Spleen (tissue), 11 donors: ENCODE data around the gene FAT1. TPM values are rescaled to one million over a fixed set of nuclear protein-coding genes. Genes with fewer than 3 reads are reported as not detected.

Experiments used
- DNase-seq: peaks from one replicate; pipeline ENCODE4 v3.0.0-alpha.2; 2020
- H3K27ac ChIP-seq, 8 donors: fragments of 200-600 bp; sonication (generic) in 7 of 8; 1 replicate in 4 of 8; 2 replicates in 4 of 8; pipeline versions ENCODE4 v1.5.0 to v1.8.0; 2016 to 2021; ENCODE audit warnings: inconsistent platforms in 4 of 8, mild to moderate bottlenecking in 4 of 8, moderate library complexity in 1 of 8
- H3K27me3 ChIP-seq, 7 donors: fragments of 200-600 bp; sonication (generic) in 6 of 7; replicated peaks in 1 of 7; 1 replicate in 4 of 7; 2 replicates in 3 of 7; pipeline versions ENCODE4 v1.5.0 to v1.8.0; 2016 to 2021; ENCODE audit warnings: inconsistent platforms in 3 of 7, mild to moderate bottlenecking in 1 of 7
- H3K36me3 ChIP-seq, 6 donors: fragments of 200-600 bp; sonication (generic) in 5 of 6; 1 replicate in 4 of 6; 2 replicates in 2 of 6; pipeline versions ENCODE4 v1.5.0 to v1.8.0; 2016 to 2021; ENCODE audit warnings: inconsistent platforms in 2 of 6
- H3K4me1 ChIP-seq, 6 donors: fragments of 200-600 bp; sonication (generic) in 5 of 6; 1 replicate in 3 of 6; 2 replicates in 3 of 6; pipeline versions ENCODE4 v1.5.0 to v1.8.0; 2016 to 2021; ENCODE audit warnings: inconsistent platforms in 3 of 6
- H3K4me3 ChIP-seq, 8 donors: fragments of 200-600 bp; sonication (generic) in 7 of 8; 1 replicate in 4 of 8; 2 replicates in 4 of 8; pipeline versions ENCODE4 v1.5.0 to v1.8.0; 2016 to 2021; ENCODE audit warnings: inconsistent platforms in 4 of 8, mild to moderate bottlenecking in 4 of 8, moderate library complexity in 2 of 8
- H3K9me3 ChIP-seq, 8 donors: fragments of 200-600 bp; sonication (generic) in 7 of 8; 1 replicate in 4 of 8; 2 replicates in 4 of 8; pipeline versions ENCODE4 v1.5.0 to v1.8.0; 2016 to 2021; ENCODE audit warnings: inconsistent platforms in 4 of 8
- POLR2A ChIP-seq, 3 donors: fragments of 450-650 bp; IDR thresholded peaks; one replicate each; pipeline ENCODE4 v1.5.1; 2017; ENCODE audit warnings: antibody characterized with exemption in 3 of 3, mild to moderate bottlenecking in 1 of 3
- POLR2AphosphoS5 ChIP-seq, 3 donors: sonication (generic); formaldehyde crosslinking; IDR thresholded peaks; one replicate each; pipeline ENCODE4 v1.5.1; 2017; ENCODE audit warnings: antibody characterized with exemption in 3 of 3
- WGBS, 5 donors: extraction: QIAGEN DNeasy Blood & Tissue Kit in 3 of 5; methylation state at CpG; one replicate each; pipeline versions ENCODE4 v1.1.5 to v1.1.7; 2013 to 2018; 5-methylcytosine and 5-hydroxymethylcytosine counted together
- intact Hi-C: fragments of 100-400 bp; cut with DNase I; formaldehyde crosslinking; loops from one replicate; pipeline ENCODE4 v1.15.0; 2023; ENCODE audit warnings: low total_unique reads
- polyA plus RNA-seq, 3 donors: library from polyadenylated mRNA; stranded (reverse); fragments of 200-250 nt; gene quantifications; one replicate each; pipeline ENCODE4 v1.2.1, GENCODE V29; 2013
- total RNA-seq, 7 donors: library from RNA; depleted of rRNA in 3 of 7; stranded (reverse); fragments of >200 nt in 3 of 7; fragmentation: NEBNext Ultra II Directional in 4 of 7; extraction: Animal tissue kit (Norgen Biotek cat#: 25700) in 4 of 7; gene quantifications; one replicate each; pipeline versions ENCODE4 v1.1.0 to v1.2.1, GENCODE V29; 2016 to 2021
- TF ChIP-seq, protein P1 (sequence below), 11 experiments: fragments of 200-600 bp in 7 of 11; fragments of 450-650 bp in 4 of 11; sonication (generic) in 4 of 11; IDR thresholded peaks in 8 of 11; conservative IDR thresholded peaks in 3 of 11; 1 replicate in 7 of 11; 2 replicates in 4 of 11; pipeline versions ENCODE4 v1.4.0 to v1.8.0; 2016 to 2021; ENCODE audit warnings: antibody characterized with exemption in 11 of 11, inconsistent platforms in 4 of 11, mild to moderate bottlenecking in 1 of 11
- donor health status: healthy with polysubstance abuse.
- donor health status: DM: no; HTN: no; CAD: no; lungs with moderate emphysema.
- donor health status: DM: no; HTN: no; CAD: no.
- donor health status: Bipolar disorder and iron deficiency.
- donor health status: healthy.
- donor health status: DM: no; HTN: no; CAD: no.
- donor health status: DM: yes; HTN: yes; CAD: no.

Gene FAT1
- total and polyA plus RNA-seq, 10 donors = 0.87 to 20.0 (median 4.6) TPM

- 1 to 4% (median 3%) methylated on average over 7 to 16 of the region's 16 CpGs for WGBS, 5 donors
Observed at GRCh38 chr4:186722796-186723291, 812 bp downstream of the FAT1 start.

DNA sequence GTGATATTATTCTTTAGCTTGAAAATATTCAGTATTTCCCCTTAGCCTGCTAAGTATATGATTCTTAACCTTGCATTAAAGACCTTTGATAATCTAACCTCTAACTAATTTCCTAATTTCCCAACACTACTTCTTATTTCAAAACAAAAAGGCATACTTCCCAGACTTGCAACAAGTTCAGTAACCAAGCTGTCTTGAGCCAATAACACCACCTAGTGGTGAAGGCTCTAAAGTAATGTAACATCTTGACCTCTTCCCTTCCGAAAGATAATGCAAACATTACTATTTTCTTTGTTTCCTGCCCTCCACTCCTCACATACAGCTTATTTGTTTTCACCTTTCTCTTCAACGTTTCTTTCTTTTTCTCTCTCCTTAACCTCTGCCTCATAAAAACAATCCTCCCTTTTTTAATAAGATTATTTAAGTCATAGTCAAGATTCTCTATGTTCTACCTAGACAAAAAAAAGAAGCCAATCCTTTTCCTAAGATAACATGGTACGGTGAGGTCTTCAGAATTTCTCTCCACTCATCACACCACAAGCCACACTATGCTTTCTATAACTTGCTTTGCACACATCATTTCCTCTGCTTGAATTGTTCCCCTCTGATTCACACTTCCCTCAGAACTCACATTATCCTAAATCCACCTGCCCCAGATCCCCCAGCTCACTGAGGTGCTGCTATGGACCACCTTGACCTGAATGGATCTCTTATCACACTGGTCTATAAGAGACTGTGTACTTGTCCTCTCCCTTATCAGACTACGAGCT lies 3.5 kb downstream of the FAT1 start:
- peaks cover 2 to 58% (median 41%) of the 10 kb centered on the region in 7 donors for H3K27me3 ChIP-seq
- no peak overlapping the region for H3K27ac ChIP-seq
- H3K4me3 ChIP-seq = no peak overlapping the region
- WGBS, 5 donors = 67 to 82% (median 76%) methylated on average over 4 of the region's 4 CpGs
- H3K4me1 ChIP-seq = peaks cover 0 to 27% (median 18%) of the 10 kb centered on the region in 6 donors
- H3K36me3 ChIP-seq = no peaks in the 10 kb centered on the region
- peaks cover 0 to 61% (median 29%) of the 10 kb centered on the region in 8 donors for H3K9me3 ChIP-seq
- no peak for DNase-seq
- TF ChIP-seq POLR2AphosphoS5 (IDR thresholded peaks at IDR 0.05) (no peak), POLR2A (IDR thresholded peaks at IDR 0.05) (no peak)
- TF ChIP-seq, protein P1, sequence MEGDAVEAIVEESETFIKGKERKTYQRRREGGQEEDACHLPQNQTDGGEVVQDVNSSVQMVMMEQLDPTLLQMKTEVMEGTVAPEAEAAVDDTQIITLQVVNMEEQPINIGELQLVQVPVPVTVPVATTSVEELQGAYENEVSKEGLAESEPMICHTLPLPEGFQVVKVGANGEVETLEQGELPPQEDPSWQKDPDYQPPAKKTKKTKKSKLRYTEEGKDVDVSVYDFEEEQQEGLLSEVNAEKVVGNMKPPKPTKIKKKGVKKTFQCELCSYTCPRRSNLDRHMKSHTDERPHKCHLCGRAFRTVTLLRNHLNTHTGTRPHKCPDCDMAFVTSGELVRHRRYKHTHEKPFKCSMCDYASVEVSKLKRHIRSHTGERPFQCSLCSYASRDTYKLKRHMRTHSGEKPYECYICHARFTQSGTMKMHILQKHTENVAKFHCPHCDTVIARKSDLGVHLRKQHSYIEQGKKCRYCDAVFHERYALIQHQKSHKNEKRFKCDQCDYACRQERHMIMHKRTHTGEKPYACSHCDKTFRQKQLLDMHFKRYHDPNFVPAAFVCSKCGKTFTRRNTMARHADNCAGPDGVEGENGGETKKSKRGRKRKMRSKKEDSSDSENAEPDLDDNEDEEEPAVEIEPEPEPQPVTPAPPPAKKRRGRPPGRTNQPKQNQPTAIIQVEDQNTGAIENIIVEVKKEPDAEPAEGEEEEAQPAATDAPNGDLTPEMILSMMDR (IDR thresholded peaks at IDR 0.05 in 8 of 11, conservative IDR thresholded peaks at IDR 0.05 in 3 of 11) = no peak
- intact Hi-C loops = no loop called here

More at GRCh38 chr4:186722796-186723291, 812 bp downstream of the FAT1 start:
- H3K27me3 ChIP-seq = peaks cover 2 to 86% (median 65%) of the 10 kb centered on the region in 7 donors
- peaks cover 0 to 49% (median 38%) of the 10 kb centered on the region in 6 donors for H3K4me1 ChIP-seq
- no peak for DNase-seq
- no peak for TF ChIP-seq POLR2AphosphoS5 (IDR thresholded peaks at IDR 0.05)
- TF ChIP-seq POLR2A (IDR thresholded peaks at IDR 0.05) = no peak
- TF ChIP-seq, protein P1 (IDR thresholded peaks at IDR 0.05 in 8 of 11, conservative IDR thresholded peaks at IDR 0.05 in 3 of 11) = no peak
- peak overlapping the region in 2 of 8 donors; percentile 59 to 66 for H3K27ac ChIP-seq
- intact Hi-C loops = no loop called here
- H3K9me3 ChIP-seq = peaks cover 0 to 45% (median 29%) of the 10 kb centered on the region in 8 donors
- peak overlapping the region; percentile 41 to 74 (median 55) for H3K4me3 ChIP-seq
- no peaks in the 10 kb centered on the region for H3K36me3 ChIP-seq

DNA sequence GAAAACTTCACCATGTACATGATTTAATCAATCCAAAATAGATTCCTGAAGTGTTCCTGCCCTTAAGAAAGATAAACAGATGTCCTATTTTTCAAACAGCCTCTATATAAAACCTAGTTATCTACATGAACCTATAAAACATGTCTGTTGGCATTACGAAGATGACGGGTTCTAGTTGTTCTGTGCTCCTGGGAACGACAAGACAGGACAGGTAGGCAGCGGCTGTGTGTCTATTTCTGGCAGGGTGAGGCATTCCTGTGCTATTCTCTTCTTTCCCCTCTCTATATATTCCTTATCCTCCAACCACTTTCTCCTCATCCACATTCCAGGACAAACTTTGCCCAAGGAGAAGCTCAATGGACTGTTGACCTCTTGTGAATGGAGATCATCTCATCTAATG lies 6.1 kb downstream of the FAT1 start:
- Histone ChIP-seq H3K4me1 (peaks cover 0 to 3% (median 0%) of the 10 kb centered on the region in 6 donors), H3K9me3 (peaks cover 0 to 57% (median 29%) of the 10 kb centered on the region in 8 donors), H3K27me3 (peaks cover 0 to 33% (median 19%) of the 10 kb centered on the region in 7 donors), H3K36me3 (no peaks in the 10 kb centered on the region), H3K4me3 (no peak overlapping the region), H3K27ac (no peak overlapping the region)
- intact Hi-C loops = no loop called here
- DNase-seq = no peak
- no peak for TF ChIP-seq POLR2A (IDR thresholded peaks at IDR 0.05)
- TF ChIP-seq, protein P1 (IDR thresholded peaks at IDR 0.05 in 8 of 11, conservative IDR thresholded peaks at IDR 0.05 in 3 of 11) = no peak
- no peak for TF ChIP-seq POLR2AphosphoS5 (IDR thresholded peaks at IDR 0.05)
- 91 to 97% (median 94%) methylated on average over 4 of the region's 4 CpGs for WGBS, 5 donors

DNA sequence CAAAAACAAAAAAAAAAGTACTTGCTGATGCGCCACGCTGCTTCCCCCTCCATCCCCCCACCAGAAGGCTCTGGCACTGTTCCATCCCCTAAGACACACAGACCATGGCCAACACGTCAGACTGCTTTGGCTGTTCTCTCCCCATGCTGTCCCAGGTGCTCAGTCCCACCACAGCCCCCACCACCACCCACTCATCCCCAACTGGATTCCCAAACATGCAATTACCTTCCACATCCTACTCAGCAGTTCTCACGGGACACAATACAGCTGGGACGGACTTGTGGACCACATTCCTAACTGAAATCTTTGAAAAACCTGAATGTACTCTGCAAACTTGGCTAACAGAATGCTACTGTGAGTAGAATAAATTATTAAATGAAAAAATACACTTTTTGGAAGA lies 8.6 kb downstream of the FAT1 start:
- intact Hi-C loops = no loop called here
- DNase-seq = no peak
- H3K27me3 ChIP-seq = peaks cover 0 to 9% (median 0%) of the 10 kb centered on the region in 7 donors
- H3K36me3 ChIP-seq = no peaks in the 10 kb centered on the region
- TF ChIP-seq POLR2A (IDR thresholded peaks at IDR 0.05) = no peak
- no peak for TF ChIP-seq POLR2AphosphoS5 (IDR thresholded peaks at IDR 0.05)
- TF ChIP-seq, protein P1 (IDR thresholded peaks at IDR 0.05 in 8 of 11, conservative IDR thresholded peaks at IDR 0.05 in 3 of 11) = no peak
- WGBS, 5 donors = 78 to 90% (median 85%) methylated on average over 5 of the region's 5 CpGs
- no peak overlapping the region for H3K4me3 ChIP-seq
- no peak overlapping the region for H3K27ac ChIP-seq
- peaks cover 0 to 39% (median 20%) of the 10 kb centered on the region in 8 donors for H3K9me3 ChIP-seq
- no peaks in the 10 kb centered on the region for H3K4me1 ChIP-seq
